Lung (tissue), 12 donors: ENCODE data around the gene EDN2. TPM values are rescaled to one million over a fixed set of nuclear protein-coding genes. Genes with fewer than 3 reads are reported as not detected.

Experiments used
- ATAC-seq: fragments of 200-7000 bp; cut with Tn5 transposase; one replicate; pipeline ENCODE4 v1.9.1; 2020; ENCODE audit warnings: moderate number of reproducible peaks; ENCODE audit not compliant: insufficient read depth, low FRiP score
- DNase-seq, 3 donors: peaks; one replicate each; pipeline ENCODE4 v3.0.0-alpha.2; 2013 to 2017
- H3K27ac ChIP-seq, 2 donors: one replicate each; pipeline ENCODE4 v1.5.1; 2013; ENCODE audit warnings: mild to moderate bottlenecking in 2 of 2, moderate library complexity in 2 of 2, control low read depth in 1 of 2, inconsistent platforms in 1 of 2, low read depth in 1 of 2, low read length in 1 of 2
- H3K27me3 ChIP-seq, 3 donors: one replicate each; pipeline ENCODE4 v1.5.1; 2013; ENCODE audit warnings: low read length in 2 of 3; ENCODE audit not compliant: control insufficient read depth in 3 of 3, insufficient read depth in 3 of 3
- H3K36me3 ChIP-seq, 4 donors: one replicate each; pipeline ENCODE4 v1.5.1; 2013; ENCODE audit warnings: low read length in 4 of 4, mild to moderate bottlenecking in 1 of 4, moderate library complexity in 1 of 4; ENCODE audit not compliant: control insufficient read depth in 4 of 4, insufficient read depth in 4 of 4
- H3K4me1 ChIP-seq, 5 donors: one replicate each; pipeline ENCODE4 v1.5.1; 2013; ENCODE audit warnings: low read length in 5 of 5, mild to moderate bottlenecking in 2 of 5, moderate library complexity in 1 of 5; ENCODE audit not compliant: control insufficient read depth in 5 of 5, insufficient read depth in 5 of 5
- H3K4me3 ChIP-seq: one replicate; pipeline ENCODE4 v1.5.1; 2013; ENCODE audit warnings: mild to moderate bottlenecking, control low read depth, moderate library complexity
- H3K9ac ChIP-seq, 2 donors: one replicate each; pipeline ENCODE4 v1.5.1; 2013; ENCODE audit warnings: low read length in 2 of 2, control low read depth in 1 of 2; ENCODE audit not compliant: insufficient read depth in 1 of 2
- H3K9me3 ChIP-seq, 4 donors: one replicate each; pipeline ENCODE4 v1.5.1; 2013; ENCODE audit warnings: low read length in 3 of 4, mild to moderate bottlenecking in 1 of 4, moderate library complexity in 1 of 4; ENCODE audit not compliant: control insufficient read depth in 4 of 4, insufficient read depth in 3 of 4
- CTCF ChIP-seq: IDR thresholded peaks from 2 replicates; pipeline ENCODE4 v1.5.1; 2012; ENCODE audit warnings: mild to moderate bottlenecking; ENCODE audit errors: control extremely low read depth, extremely low read depth
- WGBS, 2 donors: extraction: QIAGEN DNeasy Blood & Tissue Kit; methylation state at CpG; one replicate each; pipeline ENCODE4 v1.1.7; 2013; 5-methylcytosine and 5-hydroxymethylcytosine counted together
- polyA plus RNA-seq, 2 donors: library from polyadenylated mRNA; stranded (reverse); fragments of 200-250 nt; gene quantifications; one replicate each; pipeline ENCODE4 v1.2.1, GENCODE V29; 2013
- total RNA-seq, 2 donors: library from RNA; depleted of rRNA in 1 of 2; stranded (reverse); fragments of >200 nt in 1 of 2; gene quantifications; one replicate each; pipeline ENCODE4 v1.2.1, GENCODE V29; 2014 to 2021
- donor health status: control.
- donor health status: control.
- donor health status: Bipolar disorder and iron deficiency.
- donor health status: healthy.
- donor health status: DM: yes; HTN: yes; CAD: no.

The EDN2 gene
- total and polyA plus RNA-seq, 4 donors, result 0.85 to 15.2 (median 2.4) TPM

GRCh38 chr1:41478118-41478748 lies 6.2 kb downstream of the EDN2 start:
- Histone ChIP-seq H3K9me3 (no peaks in the 10 kb centered on the region), H3K9ac (no peak overlapping the region), H3K4me3 (no peak overlapping the region), H3K27me3 (no peaks in the 10 kb centered on the region), H3K27ac (no peak overlapping the region), H3K4me1 (peaks cover 3 to 65% (median 35%) of the 10 kb centered on the region in 5 donors), H3K36me3 (no peaks in the 10 kb centered on the region)
- DNase-seq, result no peak
- ATAC-seq, result no peak
- 90 to 92% methylated on average over 12 of the region's 12 CpGs for WGBS, 2 donors
- no peak for TF ChIP-seq CTCF

- Histone ChIP-seq H3K36me3 (no peaks in the 10 kb centered on the region), H3K27ac (peak overlapping the region; percentile 17 to 34), H3K9me3 (no peaks in the 10 kb centered on the region), H3K4me3 (no peak overlapping the region), H3K4me1 (peaks cover 3 to 53% (median 35%) of the 10 kb centered on the region in 5 donors), H3K27me3 (no peaks in the 10 kb centered on the region), H3K9ac (no peak overlapping the region)
- peak; percentile 48 to 70 (median 52) for DNase-seq
- 66 to 78% methylated on average over 11 of the region's 11 CpGs for WGBS, 2 donors
- no peak for ATAC-seq
- TF ChIP-seq CTCF, result no peak
Observed at GRCh38 chr1:41476807-41477361, 7.6 kb downstream of the EDN2 start.

GRCh38 chr1:41475859-41476567 lies 8.5 kb downstream of the EDN2 start:
- WGBS, 2 donors, result 57 to 75% methylated on average over 8 of the region's 8 CpGs
- peaks cover 3 to 52% (median 35%) of the 10 kb centered on the region in 5 donors for H3K4me1 ChIP-seq
- peak overlapping the region in 1 of 2 donors; percentile 52 for H3K27ac ChIP-seq

More at GRCh38 chr1:41475859-41476567, 8.5 kb downstream of the EDN2 start:
- TF ChIP-seq CTCF, result no peak
- Histone ChIP-seq H3K9me3 (no peaks in the 10 kb centered on the region), H3K4me3 (no peak overlapping the region), H3K36me3 (no peaks in the 10 kb centered on the region), H3K27me3 (no peaks in the 10 kb centered on the region), H3K9ac (no peak overlapping the region)
- no peak for ATAC-seq
- DNase-seq, result no peak
